HG02610 (cell line): ENCODE results near the gene DIP2C.
"Not testable (repeated sequence)": the region's sequence is repeated elsewhere in the genome, so short reads cannot be mapped to it uniquely, and the experiment has no call there.

Experiments
- ATAC-seq: cut with Tn5 transposase; IDR thresholded peaks from one replicate; pipeline ENCODE4 v1.9.1; 2021; ENCODE audit warnings: mild to moderate bottlenecking, moderate library complexity; ENCODE audit not compliant: unreplicated experiment

The DIP2C gene

GRCh38 chr10:644076-644942, 45.2 kb downstream of the DIP2C start:
- no peak for ATAC-seq

- no peak for ATAC-seq
Observed at GRCh38 chr10:642186-642890, 47.1 kb downstream of the DIP2C start.

GRCh38 chr10:641149-642010, 48.1 kb downstream of the DIP2C start:
- no peak for ATAC-seq

- no peak for ATAC-seq
Observed at GRCh38 chr10:640673-641045, 48.8 kb downstream of the DIP2C start.

GRCh38 chr10:639751-640672, 49.5 kb downstream of the DIP2C start:
- ATAC-seq, result no peak

GRCh38 chr10:639001-639750, 50.3 kb downstream of the DIP2C start:
- ATAC-seq, result no peak

GRCh38 chr10:637771-638195, 51.7 kb downstream of the DIP2C start:
- no peak for ATAC-seq

- no peak for ATAC-seq
Observed at GRCh38 chr10:637221-637620, 52.2 kb downstream of the DIP2C start.

GRCh38 chr10:636769-637168, 52.7 kb downstream of the DIP2C start:
- no peak for ATAC-seq

GRCh38 chr10:636016-636730, 53.3 kb downstream of the DIP2C start:
- no peak for ATAC-seq

GRCh38 chr10:635088-635861, 54.2 kb downstream of the DIP2C start:
- ATAC-seq, result no peak

GRCh38 chr10:634256-634655, 55.2 kb downstream of the DIP2C start:
- no peak for ATAC-seq

- no peak for ATAC-seq
Observed at GRCh38 chr10:633279-634245, 55.9 kb downstream of the DIP2C start.

GRCh38 chr10:632807-633177, 56.7 kb downstream of the DIP2C start:
- ATAC-seq, result not testable (repeated sequence)

GRCh38 chr10:632155-632806, 57.2 kb downstream of the DIP2C start:
- not testable (repeated sequence) for ATAC-seq

- ATAC-seq, result no peak
Observed at GRCh38 chr10:631266-631665, 58.2 kb downstream of the DIP2C start.
